Hippocampal formation (tissue), 2 donors: ENCODE results near the gene PIGZ.

Source experiments
- DNase-seq, 2 donors: peaks; one replicate each; lab custom pipeline; 2025; lab: John Stamatoyannopoulos, UW

Gene PIGZ

DNA sequence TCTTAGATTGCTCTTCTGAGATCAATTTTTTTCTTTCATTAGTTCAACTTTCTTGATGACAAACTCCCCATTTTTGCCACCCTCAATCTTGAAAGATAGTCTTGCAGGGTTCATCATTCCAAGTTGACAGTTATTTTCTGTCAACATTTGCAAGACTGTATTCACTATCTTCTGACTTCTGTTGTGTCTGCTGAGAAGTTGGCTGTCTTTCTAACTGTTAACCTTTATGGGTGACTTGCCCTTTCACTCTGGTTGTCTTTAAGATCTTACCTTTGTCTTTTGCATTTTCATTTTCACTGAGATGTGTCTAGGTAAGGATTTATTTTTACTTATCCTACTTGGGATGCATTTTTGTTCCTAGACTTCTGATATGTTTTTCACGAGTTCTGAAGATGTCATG lies 14.6 kb upstream of the PIGZ start:
- no peak for DNase-seq

DNA sequence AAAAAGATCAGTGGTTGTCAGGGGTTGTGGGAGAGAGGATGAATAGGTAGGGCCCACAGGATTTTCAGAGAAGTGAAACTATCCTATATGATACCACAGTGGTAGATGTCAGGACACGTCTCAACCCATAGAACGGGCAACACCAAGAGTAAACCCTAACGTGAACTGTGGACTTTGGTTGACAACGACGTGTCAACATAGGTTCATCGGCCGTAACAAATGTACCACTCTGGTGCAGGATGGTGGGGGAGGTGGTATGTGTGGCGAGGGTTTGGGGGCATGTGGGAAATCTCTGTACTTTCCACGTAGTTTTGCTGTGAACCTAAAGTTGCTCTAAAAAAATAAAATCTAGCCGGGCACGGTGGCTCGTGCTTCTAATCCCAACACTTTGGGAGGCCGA lies 13.0 kb upstream of the PIGZ start:
- no peak for DNase-seq

DNA sequence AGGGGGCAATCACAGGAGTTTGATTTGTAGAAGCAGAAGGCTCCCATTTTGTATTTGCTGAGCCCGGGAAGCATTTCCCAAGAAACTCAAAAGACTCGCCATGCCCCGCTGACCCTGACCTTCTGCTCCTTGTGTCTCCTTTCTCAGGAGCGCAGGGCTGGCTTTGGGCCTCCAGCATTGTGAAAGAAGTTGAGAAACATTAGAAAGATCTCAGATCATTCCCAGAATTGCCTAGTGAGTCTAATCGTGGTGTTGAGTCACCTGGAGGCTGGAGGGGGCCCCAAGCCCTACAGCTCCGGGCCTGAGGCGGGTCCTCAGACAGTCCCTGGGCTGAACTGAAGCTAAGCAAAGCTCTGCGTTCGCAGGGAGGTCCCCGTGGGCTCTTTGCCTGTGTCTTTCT lies 10.9 kb upstream of the PIGZ start:
- DNase-seq = no peak

DNA sequence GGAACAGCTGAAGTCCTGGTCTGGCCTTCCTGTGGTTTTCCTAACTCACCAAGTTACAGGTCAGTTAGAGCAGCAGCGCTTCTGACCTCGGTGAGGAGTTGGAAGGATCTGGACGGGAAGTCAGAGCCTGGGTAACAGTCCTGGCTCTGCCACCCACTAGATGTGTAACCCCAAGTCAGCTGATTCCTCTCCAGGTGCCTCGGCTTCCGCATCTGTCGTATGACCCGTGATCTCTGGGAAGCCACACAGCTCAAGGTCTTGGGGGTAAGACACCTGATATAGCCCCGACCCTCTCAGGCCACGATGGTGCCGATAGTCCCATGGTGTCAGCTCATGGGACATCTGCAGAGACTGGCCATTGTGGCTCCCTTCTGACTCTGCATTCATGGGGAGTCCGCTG lies 8.3 kb upstream of the PIGZ start:
- DNase-seq = no peak

DNA sequence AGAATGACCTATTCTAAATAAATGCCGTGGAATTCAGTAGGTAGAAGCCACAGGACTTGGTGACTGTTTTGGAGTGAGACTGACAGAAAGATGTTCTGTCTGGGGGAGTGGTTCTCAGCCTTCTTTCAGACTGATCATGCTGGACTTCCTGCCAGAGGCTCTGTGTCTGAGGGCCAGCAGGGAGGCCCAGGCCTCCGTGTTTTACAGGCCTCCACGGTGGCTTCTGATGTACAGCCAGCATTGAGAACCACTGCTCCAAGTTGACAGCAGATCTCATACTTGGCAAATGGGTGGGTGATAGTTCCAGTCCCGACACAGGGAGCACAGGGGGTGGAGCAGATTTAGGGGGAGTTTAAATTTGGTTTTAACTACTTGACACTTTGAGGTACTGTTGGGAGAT lies 6.7 kb upstream of the PIGZ start:
- no peak for DNase-seq

DNA sequence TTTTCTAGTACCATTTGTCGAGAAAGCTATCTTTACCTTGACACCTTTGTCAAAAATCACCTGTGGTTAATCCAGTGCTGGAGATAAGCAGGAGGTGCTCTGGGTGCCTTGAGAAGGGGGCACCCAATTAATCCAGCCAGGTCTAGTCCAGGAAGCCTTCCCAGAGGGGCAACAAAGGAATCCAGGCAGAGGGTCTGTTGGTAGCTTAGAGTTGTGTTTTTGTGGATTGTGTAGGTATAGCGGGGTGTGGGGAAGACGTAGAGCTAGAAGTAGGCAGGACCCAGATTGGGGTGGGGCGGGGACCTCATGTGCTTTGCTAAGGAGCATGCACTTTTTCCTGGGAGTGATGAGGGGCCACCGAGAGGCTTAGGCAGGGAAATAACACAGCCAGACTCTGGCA lies 6.0 kb upstream of the PIGZ start:
- no peak for DNase-seq

DNA sequence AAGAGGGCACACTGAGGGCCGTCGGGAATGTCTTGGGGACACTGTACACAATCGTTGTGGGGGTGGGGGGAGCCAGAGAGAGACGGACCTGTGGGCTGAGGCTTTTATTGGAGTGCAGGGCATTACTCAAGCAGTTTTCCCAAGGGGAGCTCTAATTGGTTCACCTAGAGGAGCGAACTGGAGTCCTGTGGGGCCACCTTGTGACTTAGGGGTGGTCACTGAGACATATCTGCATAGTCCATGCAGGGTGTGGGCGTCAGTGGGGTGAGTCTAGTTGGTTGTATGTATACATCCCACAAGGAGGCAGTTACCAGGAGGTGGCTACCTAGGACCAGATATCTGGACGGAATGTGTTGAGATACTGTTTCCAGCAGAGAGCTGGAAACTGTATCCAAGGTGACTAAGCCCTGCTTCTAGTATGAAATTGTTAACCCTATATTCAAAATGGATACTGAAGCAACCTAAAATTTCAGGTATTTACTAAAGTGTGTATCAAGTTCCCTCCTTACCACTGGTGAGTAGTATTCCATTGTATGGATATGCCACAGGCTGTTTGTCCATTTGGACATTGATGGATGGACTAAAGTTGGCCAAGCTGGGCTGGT lies 2.6 kb upstream of the PIGZ start:
- DNase-seq = no peak

DNA sequence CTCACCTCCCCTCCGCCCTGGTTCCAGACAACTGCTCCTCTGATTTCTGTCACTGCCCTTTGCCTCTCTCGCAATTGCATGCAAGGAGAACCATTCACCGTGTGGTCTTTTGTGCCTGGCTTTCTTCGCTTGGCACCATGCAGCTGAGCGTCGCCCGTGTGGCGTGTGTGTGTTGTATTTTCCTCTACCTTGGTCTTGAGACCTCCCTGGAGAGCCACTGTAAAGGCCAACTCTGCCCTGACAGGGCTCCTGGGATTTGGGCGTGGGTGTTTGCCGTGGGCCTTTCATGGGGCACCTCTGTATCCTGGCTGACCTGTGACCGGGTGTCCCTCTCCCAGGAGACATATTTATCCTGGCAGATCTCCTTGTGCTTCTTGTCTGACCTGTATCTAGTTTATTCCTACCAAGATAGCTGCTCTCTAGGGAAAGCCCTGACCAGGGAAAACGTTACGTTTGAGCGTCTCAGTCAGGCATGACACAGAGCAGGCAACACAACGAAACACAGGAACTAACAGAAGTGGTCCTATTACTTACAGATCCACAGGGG lies 2.0 kb upstream of the PIGZ start:
- DNase-seq = no peak

DNA sequence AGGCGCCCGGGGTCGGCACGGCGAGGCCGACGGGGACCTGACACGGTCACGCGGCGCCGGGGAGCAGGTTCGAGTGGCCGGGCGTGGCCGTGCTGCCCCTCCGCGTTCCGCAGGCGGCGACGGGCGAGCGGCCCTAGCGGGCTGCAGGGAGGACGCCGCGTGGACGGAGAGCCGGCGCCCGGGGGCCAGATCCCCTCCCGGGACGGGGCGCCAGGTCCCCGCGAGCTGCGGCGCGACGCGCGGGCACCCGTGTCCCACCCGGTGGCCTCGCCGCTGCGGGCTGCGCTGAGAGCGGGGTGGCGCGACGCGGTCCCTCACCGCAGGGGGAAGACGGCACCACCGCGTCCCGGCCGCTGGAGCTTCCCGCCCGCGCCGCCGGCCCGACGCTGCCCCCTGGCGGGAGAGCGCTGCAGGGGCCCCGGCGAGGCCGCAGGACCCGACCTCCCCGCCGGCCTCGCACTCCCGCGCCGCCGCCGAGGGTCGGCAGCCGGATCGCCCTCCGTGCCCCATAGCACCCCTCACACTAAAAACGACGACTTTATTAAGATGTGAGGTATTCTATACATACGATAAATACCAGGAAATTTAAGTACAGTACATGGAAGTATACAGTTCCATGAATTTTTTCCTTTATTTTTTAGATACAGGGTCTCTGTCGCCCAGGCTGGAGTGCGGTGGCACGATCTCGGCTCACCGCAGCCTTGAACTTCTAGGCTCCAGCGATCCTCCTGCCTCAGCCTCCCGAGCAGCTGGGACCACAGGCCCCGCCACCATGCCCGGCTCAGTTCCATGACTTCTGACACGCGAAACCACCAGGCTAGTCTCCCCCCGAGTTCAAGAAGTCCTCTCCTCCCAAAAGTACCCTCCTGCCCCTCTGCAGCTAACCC lies 1.3 kb upstream of the PIGZ start:
- peak; percentile 12 to 52 for DNase-seq

DNA sequence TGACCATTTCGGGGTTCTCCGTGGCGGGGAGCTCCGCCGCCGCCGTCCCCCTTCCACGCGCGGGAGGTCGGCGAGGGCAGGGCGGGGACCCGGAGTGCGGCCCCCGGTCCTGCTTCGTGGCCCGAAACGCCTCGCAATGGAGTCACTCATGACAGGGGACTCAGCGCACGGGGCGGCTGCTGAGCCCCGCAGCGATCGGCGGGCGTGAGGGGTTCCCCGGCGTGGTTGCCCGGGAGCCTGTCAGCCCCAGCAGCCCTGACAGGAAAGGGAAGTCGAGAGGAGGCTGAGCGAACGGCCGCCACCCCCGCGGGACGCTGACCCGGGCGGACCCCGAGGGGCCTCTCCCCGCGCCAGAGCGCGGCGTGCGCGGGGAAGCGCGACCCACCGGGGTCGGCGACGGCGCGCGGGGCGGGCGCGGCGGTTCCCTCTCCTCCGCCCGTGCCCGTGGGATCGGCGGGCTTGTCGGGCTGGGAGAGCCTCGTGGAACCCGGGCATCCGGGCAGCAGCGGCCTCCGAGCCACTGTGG lies 564 bp upstream of the PIGZ start:
- peak in 1 of 2 donors; percentile 2 for DNase-seq

DNA sequence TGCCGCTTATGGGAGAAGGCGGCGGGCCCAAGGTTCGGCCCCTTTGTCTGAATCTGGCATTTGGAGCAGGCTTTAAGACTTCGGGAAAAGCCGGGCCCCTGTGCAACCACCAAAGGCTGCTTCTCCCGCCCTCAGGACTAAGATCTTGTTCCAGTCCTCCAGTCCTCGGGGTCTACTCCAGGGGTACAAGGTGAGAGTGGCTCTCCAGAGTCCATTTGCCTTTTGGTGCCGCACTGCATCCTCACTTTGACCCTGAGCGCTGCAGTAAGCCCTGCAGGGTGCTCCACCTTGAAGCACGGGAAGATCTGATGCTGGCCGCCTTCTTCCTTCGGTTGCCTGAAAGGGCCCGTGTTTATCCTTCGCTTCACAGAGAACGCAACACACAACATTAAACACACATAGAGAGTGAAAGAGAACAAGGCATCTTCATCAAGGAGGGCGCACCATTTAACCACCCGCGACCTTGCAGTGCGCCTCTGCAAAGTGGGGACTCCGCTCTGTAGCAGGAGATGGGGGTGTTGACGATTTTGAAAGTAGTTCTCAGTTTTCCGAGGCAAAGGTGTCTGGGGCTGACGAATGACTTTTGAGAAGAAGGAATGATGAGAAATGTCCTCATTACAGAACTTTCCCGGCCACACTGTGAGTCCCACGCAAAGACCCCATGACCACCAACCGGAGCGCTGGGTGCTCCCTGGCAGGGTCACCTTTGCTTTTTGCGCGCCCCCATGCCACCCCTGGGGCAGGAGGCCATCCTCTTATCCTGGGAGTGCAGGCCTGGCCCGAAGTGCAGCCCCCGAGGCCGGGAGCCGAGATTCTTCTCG lies 1.0 kb downstream of the PIGZ start:
- no peak for DNase-seq

DNA sequence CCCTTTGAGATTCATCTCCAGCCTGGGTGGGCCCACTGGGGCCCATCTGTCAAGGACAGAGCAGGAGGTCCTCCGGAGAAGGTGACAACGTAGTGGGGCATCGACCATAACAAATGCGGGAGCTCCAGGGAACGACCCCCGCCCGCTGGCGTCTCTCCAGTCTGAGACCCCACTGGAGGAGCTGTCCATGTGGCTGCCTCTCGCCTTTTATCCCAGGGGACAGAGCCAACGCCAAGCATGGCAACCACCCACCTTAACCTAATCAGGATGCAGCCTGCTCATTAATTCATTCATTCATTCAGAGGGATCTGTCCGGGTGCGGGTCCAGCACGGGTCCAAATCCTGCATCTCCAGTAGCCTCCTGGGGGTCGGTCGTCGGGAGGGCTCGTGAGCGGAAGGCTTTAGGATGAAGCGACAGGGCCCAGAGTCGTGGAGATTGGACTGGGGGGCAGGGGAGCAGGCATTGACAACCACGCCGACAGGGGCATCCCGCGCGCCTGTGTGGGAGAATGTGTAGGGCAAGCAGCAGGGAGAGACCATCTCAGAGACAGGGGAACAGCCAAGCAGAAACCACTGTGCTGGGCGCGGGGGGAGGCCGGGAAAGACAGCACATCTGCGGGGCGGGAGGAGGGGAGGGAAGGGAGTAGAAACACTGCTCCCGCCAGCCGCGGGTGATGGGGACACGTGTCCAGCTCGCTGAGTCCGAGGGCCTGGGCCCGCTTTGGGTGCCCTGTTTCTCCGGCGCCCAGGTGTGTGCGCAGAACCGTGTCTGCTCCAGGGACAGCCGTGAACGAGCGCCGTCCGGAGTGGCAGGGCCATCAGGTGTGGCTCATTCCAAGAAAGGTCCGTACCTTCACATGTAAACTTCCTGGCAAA lies 1.9 kb downstream of the PIGZ start:
- no peak for DNase-seq

DNA sequence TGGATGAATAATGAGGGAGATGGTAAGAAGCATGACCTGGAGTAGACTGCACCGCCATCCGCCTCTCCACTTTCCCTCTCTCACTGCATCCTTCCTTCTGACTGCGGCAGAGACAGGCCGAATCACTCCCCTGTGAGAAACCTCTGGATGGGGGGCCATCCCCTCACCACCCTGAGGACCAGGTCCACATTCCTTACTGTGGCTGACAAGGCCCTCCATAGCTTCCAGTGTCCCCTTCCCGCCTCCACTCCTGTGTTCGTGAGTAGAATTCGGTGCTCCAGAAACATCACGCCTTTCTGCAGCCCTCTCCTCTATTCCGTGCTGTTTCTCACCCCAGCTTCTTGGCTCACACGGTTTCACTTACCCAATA lies 2.8 kb downstream of the PIGZ start:
- no peak for DNase-seq

DNA sequence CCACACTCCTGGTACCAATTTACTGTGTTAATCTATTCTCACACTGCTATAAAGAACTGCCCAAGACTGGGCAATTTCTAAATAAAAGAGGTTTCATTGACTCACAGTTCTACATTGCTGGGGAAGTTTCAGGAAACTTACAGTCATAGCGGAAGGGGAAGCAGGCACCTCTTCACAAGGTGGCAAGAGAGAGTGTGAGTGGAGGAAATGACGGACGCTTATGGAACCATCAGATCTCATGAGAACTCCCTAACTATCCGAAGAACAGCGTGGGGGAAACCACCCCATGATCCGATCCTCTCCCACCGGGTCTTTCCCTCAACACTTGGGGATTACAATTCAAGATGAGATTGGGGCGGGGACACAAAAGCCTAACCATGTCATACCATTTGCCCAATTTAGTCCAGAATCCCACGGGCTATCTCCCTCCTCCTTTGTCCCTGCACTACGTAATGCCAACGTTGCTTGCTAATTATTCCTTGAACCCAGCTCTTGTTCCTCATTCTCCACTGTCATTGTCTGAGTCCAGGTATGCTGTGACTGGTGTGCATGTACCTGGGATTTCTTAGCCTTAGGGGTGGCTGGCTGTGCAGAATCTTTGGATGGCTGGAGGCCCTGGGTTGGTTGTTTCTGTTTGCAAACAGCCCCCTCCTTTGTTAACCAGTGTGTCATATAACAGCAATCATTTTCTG lies 3.4 kb downstream of the PIGZ start:
- DNase-seq = no peak

DNA sequence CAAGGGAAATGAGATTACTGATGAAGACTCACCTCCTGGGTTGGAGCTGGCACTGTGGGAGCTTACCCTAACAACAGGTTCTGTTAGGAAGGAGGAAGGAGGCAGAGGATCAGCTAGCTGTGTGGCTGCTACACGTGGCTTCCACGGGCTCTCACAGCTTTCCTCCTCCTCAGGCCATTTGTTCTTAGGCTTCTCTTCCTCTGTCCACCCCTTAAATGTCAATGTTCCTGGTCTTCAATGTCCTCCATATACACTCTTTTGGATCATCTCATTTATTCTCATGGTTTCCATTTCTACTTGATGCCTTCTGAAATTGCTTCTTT lies 5.0 kb downstream of the PIGZ start:
- DNase-seq = no peak

DNA sequence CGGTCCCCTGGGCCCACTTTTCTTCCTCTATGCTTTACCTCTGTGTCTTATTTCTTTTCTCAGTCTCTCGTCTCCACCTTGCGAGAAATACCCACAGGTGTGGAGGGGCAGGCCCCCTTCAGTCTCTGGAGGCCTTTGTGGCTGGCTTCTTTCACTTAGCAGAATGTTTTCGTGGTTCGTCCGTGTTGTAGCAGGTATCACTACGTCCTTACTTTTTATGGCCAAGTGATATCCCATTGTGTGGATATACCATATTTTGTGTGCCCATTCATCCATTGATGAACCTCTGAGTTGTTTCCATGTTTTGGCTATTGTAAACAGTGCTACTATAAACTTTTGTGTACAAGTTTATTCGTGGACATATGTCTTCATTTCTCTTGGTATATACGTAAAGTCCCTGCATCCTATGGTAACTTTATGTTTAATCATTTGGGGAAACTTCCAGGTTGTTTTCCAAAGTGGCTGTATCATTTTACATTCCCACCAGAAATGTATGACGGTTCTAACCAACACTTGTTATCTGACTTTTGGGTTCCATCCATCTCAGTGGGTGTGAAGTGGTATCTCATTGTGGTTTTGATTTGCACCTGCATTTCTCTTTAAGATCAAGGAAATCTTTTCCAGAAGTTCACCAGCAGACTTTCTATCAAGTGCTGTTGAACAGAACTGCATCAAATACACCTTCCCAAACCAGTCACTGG lies 5.6 kb downstream of the PIGZ start:
- DNase-seq = no peak

DNA sequence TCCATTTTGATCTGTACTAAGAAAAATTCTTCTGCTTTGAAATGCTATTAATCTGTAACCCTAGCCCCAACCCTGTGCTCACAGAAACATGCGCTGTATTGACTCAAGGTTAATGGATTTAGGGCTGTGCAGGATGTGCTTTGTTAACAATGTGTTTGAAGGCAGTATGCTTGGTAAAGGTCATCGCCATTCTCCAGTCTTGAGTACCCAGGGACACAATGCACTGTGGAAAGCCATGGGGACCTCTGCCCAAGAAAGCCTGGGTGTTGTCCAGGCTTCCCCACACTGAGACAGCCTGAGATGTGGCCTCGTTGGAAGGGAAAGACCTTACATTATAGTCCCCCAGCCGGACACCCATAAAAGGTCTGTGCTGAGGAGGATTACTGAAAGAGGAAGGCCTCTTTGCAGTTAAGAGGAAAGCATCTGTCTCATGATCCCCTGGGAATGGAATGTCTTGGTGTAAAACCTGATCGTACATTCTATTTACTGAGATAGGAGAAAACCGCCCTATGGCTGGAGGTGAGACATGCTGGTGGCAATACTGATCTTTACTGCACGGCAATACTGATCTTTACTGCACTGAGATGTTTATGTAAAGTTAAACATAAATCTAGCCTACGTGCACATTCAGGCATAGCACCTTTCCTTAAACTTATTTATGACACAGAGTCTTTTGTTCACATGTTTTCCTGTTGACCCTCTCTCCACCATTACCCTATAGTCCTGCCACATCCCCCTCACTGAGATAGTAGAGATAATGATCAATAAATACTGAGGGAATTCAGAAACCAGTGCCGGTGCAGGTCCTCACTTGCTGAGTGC lies 6.3 kb downstream of the PIGZ start:
- DNase-seq = no peak

DNA sequence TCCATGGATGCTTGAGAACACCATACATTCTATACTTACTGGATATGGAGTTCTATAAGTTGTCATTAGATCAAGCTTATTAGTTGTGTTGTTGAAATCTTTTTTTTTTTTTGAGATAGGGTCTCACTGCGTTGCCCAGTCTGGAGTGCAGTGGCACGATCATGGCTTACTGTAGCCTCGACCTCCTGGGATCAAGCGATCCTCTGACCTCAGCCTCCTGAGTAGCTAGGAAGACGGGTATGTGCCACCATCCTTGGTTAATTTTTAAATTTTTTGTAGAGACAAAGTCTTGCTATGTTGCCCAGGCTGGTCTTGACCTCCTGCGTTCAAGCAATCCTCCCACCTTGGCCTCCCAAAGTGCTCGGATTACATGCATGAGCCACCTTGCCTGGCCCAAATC lies 13.8 kb downstream of the PIGZ start:
- DNase-seq = no peak

DNA sequence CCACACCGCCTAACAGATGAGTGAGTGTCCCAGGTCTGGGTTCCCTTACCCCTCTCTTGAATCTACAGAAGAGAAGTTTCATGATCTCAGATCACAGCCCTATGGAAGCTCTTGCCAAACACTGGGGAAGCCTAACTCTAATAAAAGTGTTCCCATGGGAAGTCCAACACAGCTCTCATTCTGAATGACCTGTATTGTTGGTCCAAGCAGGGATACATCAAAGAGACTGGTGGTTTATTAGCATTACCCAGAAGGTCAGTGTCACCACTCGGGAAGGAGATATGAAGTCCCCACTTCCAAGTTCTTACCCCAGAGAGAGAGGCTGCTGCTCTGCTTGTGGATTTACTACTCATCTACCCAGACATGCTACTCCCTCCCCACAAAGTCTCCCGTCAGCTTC lies 17.3 kb downstream of the PIGZ start:
- no peak for DNase-seq
